Measurements from ENCODE around the gene KCNQ1.

GRCh38 chr11:2573240-2574042 lies 128.6 kb downstream of the KCNQ1 start:
- TF ChIP-seq CTCF (IDR thresholded peaks at IDR 0.05) (no peak), POLR2A (IDR thresholded peaks at IDR 0.05) (no peak)

Measured in body of pancreas (tissue), 4 donors.